Activated B cell treated with CpG ODN at 0.5 μM for 24 hours (primary cell): Measurements from ENCODE around the gene TSPOAP1. TPM values are rescaled to one million over a fixed set of nuclear protein-coding genes. Genes with fewer than 3 reads are reported as not detected.

Experiments used
- ATAC-seq: fragments of 200-7000 bp; cut with Tn5 transposase; one replicate; pipeline ENCODE4 v1.10.0; 2021; ENCODE audit warnings: low read depth, mild to moderate bottlenecking, moderate library complexity
- CTCF ChIA-PET: fragments of 350-600 bp; sonication (Branson Sonifier 250); formaldehyde crosslinking; loops from one replicate; lab custom pipeline; 2021; ENCODE audit warnings: antibody characterized with exemption; lab: Charles Lee
- POLR2A ChIA-PET: fragments of 350-600 bp; sonication (Branson Sonifier 250); formaldehyde crosslinking; loops from one replicate; lab custom pipeline; 2021; ENCODE audit warnings: antibody characterized with exemption; lab: Charles Lee
- DNase-seq: peaks from one replicate; pipeline ENCODE4 v3.0.0; 2022
- H3K27ac Mint-ChIP-seq: one replicate; pipeline ENCODE4 v1.8.0; 2020; ENCODE audit warnings: mixed read lengths
- H3K27me3 Mint-ChIP-seq: one replicate; pipeline ENCODE4 v1.8.0; 2021; ENCODE audit warnings: mixed read lengths
- H3K36me3 Mint-ChIP-seq: one replicate; pipeline ENCODE4 v1.8.0; 2021; ENCODE audit warnings: low read depth, mixed read lengths
- H3K4me1 Mint-ChIP-seq: one replicate; pipeline ENCODE4 v1.8.0; 2021; ENCODE audit warnings: mixed read lengths
- H3K4me3 Mint-ChIP-seq: one replicate; pipeline ENCODE4 v1.8.0; 2020; ENCODE audit warnings: mild to moderate bottlenecking, mixed read lengths
- H3K9me3 Mint-ChIP-seq: one replicate; pipeline ENCODE4 v1.8.0; 2020; ENCODE audit warnings: mixed read lengths
- CTCF ChIP-seq: fragments of 200-600 bp; IDR thresholded peaks from one replicate; pipeline ENCODE4 v1.8.0; 2022; ENCODE audit warnings: antibody characterized with exemption, mild to moderate bottlenecking
- intact Hi-C: fragments of 100-400 bp; cut with micrococcal nuclease; formaldehyde crosslinking; loops from one replicate; pipeline ENCODE4 v1.15.1; 2024
- total RNA-seq: library from RNA; stranded (reverse); gene quantifications from 2 replicates; pipeline ENCODE4 v1.2.3, GENCODE V29; 2022

TSPOAP1 gene
- total RNA-seq, 1 donor from 2014 or later: 22.5 TPM

GRCh38 chr17:58363457-58364185 is 35.0 kb upstream of the TSPOAP1 start:
- TF ChIP-seq CTCF: no peak
- Mint-ChIP-seq H3K9me3 (no peaks in the 10 kb centered on the region), H3K4me1 (peaks cover 7% of the 10 kb centered on the region), H3K36me3 (peaks cover 4% of the 10 kb centered on the region), H3K27me3 (no peaks in the 10 kb centered on the region), H3K27ac (no peak overlapping the region), H3K4me3 (no peak overlapping the region)
- ChIA-PET POLR2A (interaction anchor here (0.6 to 1.7 kb wide), 4 partner anchors 11 to 128 kb away, joined by 3 to 11 read pairs (median 4); partner anchors contain the start of genes SUPT4H1 and TSPOAP1), CTCF (interaction anchor here (1.5 to 1.8 kb wide), 3 partner anchors 46 to 54 kb away, joined by 3 to 4 read pairs (median 3); partner anchors contain the start of gene RNF43)
- ATAC-seq (no peak), DNase-seq (no peak)
- intact Hi-C loops: no loop called here

GRCh38 chr17:58362368-58363014 is 33.9 kb upstream of the TSPOAP1 start:
- ChIA-PET CTCF (interaction anchor here (0.8 to 1.8 kb wide), 3 partner anchors 45 to 55 kb away, joined by 3 to 4 read pairs (median 3); partner anchors contain the start of gene RNF43), POLR2A (interaction anchor here (0.6 to 1.5 kb wide), 3 partner anchors 10 to 120 kb away, joined by 3 to 9 read pairs (median 5); partner anchors contain the start of genes SUPT4H1 and TSPOAP1)
- DNase-seq: no peak
- H3K4me1 Mint-ChIP-seq: peaks cover under 1% of the 10 kb centered on the region
- no peak for ATAC-seq
- TF ChIP-seq CTCF: no peak
- no peaks in the 10 kb centered on the region for H3K9me3 Mint-ChIP-seq
- no peaks in the 10 kb centered on the region for H3K27me3 Mint-ChIP-seq
- no peak overlapping the region for H3K4me3 Mint-ChIP-seq
- H3K36me3 Mint-ChIP-seq: peaks cover 6% of the 10 kb centered on the region
- H3K27ac Mint-ChIP-seq: no peak overlapping the region
- intact Hi-C loops: no loop called here

GRCh38 chr17:58360296-58361063 is 31.9 kb upstream of the TSPOAP1 start:
- H3K27me3 Mint-ChIP-seq: no peaks in the 10 kb centered on the region
- DNase-seq: no peak
- H3K27ac Mint-ChIP-seq: no peak overlapping the region
- no peak for ATAC-seq
- POLR2A ChIA-PET: interaction anchor here (0.5 to 2.1 kb wide), 6 partner anchors 9 to 90 kb away, joined by 3 to 8 read pairs (median 4); partner anchors contain the start of gene SUPT4H1
- peaks cover 6% of the 10 kb centered on the region for H3K36me3 Mint-ChIP-seq
- H3K4me1 Mint-ChIP-seq: no peaks in the 10 kb centered on the region
- intact Hi-C loops: no loop called here
- TF ChIP-seq CTCF: no peak
- CTCF ChIA-PET: no interaction called here
- H3K4me3 Mint-ChIP-seq: no peak overlapping the region
- no peaks in the 10 kb centered on the region for H3K9me3 Mint-ChIP-seq

- DNase-seq (no peak), ATAC-seq (no peak)
- CTCF ChIA-PET: no interaction called here
- peaks cover 4% of the 10 kb centered on the region for H3K4me1 Mint-ChIP-seq
- no peak overlapping the region for H3K4me3 Mint-ChIP-seq
- no peak overlapping the region for H3K27ac Mint-ChIP-seq
- no peak for TF ChIP-seq CTCF
- H3K36me3 Mint-ChIP-seq: peaks cover 6% of the 10 kb centered on the region
- intact Hi-C loops: no loop called here
- no peaks in the 10 kb centered on the region for H3K9me3 Mint-ChIP-seq
- POLR2A ChIA-PET: interaction anchor here (1.0 to 1.3 kb wide), 3 partner anchors 14 to 31 kb away, joined by 3 to 4 read pairs (median 3); no protein-coding TSS in a partner anchor
- no peaks in the 10 kb centered on the region for H3K27me3 Mint-ChIP-seq
Observed at GRCh38 chr17:58358408-58359172, 30.0 kb upstream of the TSPOAP1 start.
